GM19035 (cell line): ENCODE measurements around the gene NET1.
"Not testable (repeated sequence)": the region's sequence is repeated elsewhere in the genome, so short reads cannot be mapped to it uniquely, and the experiment has no call there.

Experiments used
- ATAC-seq: cut with Tn5 transposase; IDR thresholded peaks from one replicate; pipeline ENCODE4 v1.9.1; 2021; ENCODE audit not compliant: unreplicated experiment

The NET1 gene

DNA sequence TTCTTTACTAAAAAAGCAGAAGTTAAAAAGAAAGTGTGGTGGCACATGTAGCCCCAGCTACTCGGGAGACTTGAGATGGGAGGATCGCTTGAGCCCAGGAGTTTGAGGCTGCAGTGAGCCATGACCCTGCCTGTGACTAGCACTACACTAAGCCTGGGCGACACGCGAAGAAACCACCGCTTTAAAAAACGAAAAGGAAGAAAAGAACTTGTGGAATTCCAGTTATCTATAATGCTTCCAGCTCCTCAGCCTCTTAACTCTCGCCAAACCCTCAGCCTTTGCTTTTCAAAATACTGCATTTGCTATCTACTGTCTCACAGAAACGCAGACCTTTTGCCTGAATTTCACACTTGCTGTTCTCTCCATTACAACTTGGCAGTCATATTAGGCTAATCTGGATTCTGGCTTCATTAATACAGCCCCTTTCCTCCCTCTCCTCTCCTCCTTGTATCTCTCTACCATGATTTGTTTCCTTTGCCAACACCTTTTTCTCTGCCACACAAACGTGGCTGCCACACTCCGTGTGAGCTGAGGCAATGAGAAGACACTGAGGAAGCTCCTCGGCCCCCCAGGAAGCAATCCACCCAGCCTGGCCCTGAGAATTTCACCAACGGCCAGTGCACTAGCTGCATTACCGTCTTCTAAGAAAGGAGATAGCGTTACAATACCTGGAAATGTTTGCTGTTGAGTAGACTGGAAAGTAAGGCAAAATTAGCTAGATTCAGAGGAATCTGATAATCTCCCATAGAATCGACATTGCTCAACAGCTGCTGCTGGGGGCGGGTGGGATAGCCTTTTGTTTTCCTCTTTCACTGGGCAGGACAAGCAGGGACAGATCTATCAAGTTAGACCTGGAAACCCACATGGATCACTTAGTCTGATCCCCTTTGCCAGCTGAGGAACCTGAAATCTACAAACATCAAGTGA lies 49.8 kb downstream of the NET1 start:
- no peak for ATAC-seq

DNA sequence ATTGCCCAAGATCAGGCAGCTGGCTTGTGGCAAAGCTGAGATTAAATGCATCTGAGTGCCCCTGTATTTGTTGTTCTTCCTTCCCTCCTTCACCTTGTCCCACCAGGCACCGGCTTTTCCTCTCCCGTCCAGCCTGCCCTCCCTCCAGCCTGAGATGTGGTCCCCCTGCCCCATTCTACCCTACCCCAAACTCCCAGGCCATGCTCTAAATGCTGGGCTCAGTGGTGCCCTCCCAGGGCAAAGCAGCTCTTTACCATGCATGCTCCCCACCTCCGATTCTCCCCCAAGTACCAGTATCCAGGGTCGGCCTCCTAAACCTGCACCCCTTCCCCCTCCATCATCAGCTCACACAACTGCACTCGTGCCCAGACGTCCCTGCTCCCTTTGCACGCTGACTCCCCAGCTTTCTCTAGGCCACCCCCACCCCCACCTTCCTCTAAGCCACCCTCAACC lies 50.5 kb downstream of the NET1 start:
- ATAC-seq, result no peak

DNA sequence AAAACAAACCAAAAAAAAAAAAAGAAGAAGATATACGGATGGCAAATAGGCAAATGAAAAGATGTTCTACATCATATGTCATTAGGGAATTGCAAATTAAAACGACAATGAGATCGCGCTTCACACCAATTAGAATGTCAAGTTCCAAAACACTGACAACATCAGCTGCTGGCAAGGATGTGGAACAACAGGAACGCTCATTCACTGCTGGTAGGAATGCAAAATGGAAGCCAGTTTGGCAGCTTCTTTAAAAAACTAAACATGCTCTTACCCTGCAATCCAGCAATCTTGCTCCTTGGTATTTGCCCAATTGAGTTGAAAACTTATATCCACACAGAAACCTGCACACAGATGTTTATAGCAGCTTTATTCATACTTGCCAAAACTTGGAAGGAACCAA lies 52.2 kb downstream of the NET1 start:
- ATAC-seq, result no peak

DNA sequence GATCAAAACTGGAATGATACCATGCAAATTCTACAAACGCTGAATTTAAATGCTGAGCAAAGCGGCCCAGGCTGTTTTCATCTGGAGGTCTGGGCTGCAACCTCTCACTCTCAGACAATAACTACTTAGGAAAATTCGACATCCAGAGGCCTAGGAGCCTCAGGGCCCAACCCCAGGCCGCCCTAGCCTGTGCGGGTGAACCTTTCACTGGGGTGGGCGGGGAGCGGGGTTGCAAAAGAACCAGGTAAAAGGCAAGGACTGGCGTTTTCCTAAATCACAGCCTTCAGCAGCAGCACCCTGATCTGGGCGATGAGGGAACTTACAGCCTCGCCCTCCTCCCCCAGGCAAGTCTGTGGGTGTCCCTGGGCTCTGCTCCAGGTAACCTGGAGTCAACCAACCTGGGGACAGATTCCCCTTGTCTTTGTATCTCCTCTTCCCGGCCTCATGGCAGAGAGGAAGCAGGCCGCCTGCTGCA lies 53.7 kb downstream of the NET1 start:
- ATAC-seq, result no peak

- ATAC-seq, result no peak
Observed at GRCh38 chr10:5466451-5467206, 54.3 kb downstream of the NET1 start.

DNA sequence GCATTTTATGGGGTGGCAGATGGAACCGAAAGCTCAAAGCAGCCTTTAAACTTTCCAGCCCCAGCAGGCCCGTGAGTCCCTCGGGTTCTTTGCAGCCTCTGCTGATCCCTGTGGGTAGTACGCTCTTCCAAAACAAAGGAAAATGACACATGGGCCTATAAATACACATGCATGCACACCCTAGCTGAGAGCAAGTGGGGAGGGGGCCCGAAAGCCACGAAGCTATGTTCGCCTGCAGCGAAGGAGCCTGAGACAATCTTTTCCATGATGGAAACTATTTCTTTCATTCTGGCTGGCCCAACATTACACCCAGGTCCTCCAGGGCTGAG lies 54.8 kb downstream of the NET1 start:
- no peak for ATAC-seq

DNA sequence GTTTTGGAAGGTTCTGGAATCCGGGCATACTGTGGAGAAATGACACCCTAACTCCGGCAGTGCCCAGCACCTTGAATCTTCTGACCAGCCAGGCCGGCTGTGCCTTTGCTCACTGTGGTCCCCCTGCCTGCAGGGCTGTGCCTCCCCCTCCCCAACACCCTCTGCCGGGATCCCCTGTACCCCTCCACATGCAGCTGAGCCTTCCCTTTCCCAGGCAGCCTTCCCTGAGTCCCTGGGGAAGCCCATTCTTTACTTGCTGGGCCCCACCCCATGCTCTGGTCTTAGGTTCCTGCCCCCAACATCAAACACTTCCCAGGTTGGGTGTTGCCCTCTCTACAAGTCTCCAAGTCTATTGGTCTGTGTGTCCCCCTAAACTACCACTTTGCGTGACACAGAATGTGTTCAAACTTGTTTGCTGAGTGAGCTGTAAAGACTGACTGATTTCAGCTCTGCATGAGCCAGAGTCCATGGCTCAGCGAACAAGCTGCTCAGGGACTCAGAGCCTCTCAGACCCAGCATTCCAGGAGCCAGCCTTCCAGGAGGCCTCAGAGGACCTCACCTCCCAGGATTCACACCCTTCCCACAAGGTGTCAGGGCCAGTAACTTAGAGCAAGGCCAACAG lies 55.4 kb downstream of the NET1 start:
- ATAC-seq, result no peak

DNA sequence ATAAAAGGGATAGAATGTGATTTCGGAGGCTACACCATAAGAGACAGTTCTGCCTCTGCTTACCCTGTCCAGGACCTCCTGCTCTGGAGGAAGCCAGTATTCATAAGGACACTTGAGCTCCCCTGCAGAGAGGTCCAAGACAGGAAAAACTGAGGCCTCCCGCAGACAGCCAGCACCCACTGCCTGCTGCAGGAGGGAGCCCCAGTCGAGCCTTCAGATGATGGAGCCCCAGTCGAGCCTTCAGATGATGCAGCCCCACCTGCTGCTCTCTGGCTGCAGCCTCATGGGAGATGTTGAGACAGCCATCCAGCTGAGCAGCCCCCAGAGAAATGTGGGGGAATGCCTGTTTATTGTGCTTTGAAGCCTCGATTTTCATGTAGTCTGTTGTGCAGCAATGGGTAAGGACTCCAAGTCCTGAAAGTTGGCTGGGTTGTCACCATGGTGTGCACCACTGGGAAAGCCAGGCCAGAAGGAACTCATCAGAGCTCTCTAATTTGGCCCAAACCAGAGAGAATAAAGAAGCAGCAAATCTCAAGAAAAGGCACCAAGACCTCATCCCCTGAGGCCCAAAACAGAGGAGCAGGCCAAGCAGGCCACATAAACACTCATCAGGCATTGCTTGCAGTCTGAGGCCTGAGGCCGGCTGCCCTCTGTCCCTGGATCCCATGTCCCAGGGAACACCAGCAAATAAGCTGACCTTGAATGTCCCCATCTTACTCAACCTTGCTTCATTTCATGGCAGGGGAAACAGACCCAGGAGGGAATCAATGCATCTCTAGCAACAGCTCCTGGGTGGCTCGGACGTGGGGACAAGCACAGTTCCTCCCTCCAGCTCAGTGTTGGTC lies 56.1 kb downstream of the NET1 start:
- no peak for ATAC-seq

- no peak for ATAC-seq
Observed at GRCh38 chr10:5469353-5470061, 57.1 kb downstream of the NET1 start.

DNA sequence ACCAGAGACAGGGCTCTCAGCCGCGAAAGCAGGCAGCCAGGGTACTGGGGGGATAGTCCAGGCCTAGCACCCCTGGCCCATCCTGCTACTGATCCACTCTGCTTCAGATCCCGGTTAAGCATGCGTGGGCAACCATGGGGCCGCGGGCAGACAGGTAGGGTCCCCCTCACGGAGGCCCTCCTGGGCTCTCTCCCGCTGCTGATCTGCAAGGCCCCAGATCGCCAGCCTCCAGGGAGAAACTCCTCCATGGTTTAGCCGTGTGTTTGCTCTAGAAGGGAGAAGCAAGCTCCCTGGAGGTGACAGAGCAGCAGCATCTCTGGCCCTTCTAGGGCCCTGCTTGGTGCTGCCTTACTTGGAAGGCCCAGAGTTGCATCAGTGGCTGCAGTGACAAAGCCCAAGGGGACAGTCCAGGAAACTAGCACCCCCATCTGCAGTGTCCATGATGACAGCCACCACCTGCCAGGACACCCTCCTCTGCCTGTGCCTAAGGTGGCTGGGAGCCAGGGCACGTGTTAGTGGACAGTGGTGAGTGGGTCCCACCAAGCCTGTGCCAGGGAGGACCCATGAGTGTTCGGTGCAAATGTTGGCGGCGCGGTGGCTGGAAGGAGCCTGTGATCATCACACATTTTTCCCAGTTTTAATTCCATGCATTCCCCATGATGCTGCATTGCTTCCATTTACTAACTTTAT lies 57.9 kb downstream of the NET1 start:
- no peak for ATAC-seq

DNA sequence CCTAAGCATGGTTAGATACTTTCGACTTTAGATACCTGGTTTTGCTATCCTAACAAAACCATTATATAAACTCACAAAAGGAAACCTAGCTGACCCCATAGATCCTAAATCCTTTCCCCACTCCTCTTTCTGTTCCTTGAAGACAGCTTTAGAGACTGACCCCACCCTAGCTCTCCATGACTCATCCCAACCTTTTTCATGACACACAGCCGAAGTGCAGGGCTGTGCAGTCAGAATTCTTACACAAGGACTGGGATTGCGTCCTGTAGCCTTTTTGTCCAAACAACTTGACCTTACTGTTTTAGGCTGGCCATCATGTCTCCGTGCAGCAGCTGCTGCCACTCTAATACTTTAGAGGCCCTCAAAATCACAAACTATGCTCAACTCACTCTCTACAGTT lies 62.3 kb downstream of the NET1 start:
- not testable (repeated sequence) for ATAC-seq

GRCh38 chr10:5475088-5475487 lies 62.7 kb downstream of the NET1 start:
- not testable (repeated sequence) for ATAC-seq

GRCh38 chr10:5475974-5476807 lies 63.8 kb downstream of the NET1 start:
- ATAC-seq, result not testable (repeated sequence)

DNA sequence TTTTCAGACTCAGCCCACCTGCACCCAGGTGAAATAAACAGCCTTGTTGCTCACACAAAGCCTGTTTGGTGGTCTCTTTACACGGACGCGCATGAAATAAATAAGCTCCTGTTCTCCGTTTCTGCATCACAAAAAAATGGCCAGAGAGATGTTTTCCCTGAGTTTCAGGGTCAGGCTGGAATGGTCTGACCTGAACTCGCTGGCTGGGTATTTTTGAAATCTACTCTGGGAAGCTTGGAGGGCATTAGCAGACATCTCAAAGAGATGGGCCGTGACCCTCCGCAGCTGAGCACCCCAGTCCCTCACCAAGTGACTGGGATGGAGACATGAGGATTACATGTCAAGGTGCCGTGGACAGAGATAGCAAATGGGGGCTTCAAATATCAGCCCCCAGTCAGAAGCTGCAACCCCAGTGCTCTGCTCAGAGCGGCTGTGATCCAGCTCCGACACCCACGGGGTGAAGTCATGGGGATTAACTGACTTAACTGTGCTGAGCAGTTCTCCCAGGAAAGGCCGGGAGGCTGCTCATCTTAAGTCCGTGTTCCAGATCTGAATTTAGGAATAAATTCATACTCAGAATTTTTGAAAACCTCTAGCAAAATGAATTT lies 64.7 kb downstream of the NET1 start:
- no peak for ATAC-seq

- ATAC-seq, result no peak
Observed at GRCh38 chr10:5477948-5478693, 65.8 kb downstream of the NET1 start.

DNA sequence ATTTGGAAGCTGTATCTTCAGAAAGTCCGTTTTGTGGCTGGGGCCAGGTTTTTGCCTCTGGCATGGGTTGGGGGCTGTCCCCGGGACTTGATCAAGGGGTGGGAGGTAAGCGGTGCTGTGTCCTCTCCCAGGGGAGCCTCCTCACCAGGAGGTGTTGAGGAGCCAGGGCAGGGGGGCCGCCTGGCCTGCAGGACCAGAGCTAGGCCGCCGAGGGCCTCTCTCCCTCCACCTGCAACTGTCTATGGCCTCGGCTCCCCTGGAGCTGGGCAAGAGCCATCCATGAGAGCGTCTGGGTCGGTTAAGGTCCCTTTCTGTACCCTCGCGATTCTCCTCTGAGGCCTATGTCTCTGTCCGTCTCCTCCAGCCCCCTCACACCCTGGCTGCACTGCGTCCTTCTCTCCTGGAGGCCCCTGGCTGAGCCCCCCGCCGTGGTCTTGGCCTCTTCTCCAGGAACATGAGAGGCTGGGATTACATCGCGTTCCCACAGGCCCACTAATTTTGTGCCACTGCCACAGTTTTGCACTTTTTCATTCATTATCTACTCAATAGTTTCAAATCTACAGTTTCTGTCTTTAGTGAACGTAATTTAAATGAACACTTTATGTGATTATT lies 66.4 kb downstream of the NET1 start:
- no peak for ATAC-seq
